ENCODE measurements around the gene SMARCA4. TPM values are rescaled to one million over a fixed set of nuclear protein-coding genes. Genes with fewer than 3 reads are reported as not detected.
"Not testable (repeated sequence)": the region's sequence is repeated elsewhere in the genome, so short reads cannot be mapped to it uniquely, and the experiment has no call there.

SMARCA4 gene
- polyA plus RNA-seq, 1 donor: 91.1 TPM

DNA sequence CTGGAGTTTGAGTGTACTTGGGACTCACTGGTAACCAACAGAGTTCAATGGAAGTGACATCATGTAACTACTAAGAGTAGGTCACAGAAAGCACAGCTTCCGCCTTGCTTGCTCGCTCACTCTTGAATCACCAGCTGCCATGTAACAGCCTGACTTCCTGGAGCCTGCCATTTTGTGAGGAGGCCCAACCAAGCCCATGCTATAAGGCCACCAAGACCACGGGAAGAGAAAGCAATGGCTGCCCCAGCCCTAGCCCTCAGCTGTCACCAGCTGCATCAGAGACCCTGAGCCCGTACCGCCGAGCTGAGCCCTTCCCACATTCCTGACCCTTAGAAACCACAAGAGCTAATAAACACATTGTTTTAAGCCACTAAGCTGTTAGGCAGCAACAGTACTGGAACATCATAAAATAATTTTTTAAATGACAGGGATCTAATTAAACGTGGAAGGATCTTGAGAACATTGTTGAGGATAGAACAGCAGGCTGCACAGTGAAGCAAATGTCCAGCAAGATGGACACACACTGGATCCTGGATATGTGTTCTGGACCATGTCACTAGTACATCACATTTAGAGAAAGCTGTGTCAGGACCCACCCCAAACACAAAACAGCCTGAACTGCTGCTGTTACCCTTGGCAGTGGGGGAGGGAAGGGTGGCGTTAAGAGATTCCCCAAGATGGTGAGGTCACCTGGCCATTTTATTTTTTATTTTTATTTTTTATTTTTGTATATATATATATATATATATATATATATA lies 106.7 kb downstream of the SMARCA4 start:
- peaks cover 22% of the 10 kb centered on the region for H3K36me3 ChIP-seq (ENCODE audit: control insufficient read depth, insufficient read depth, low read length)
- H3K27ac ChIP-seq (ENCODE audit: low read length): no peak overlapping the region
- WGBS (ENCODE audit: insufficient coverage, low lambda C conversion rate): no CpG with 5 or more reads among the region's 8 CpGs
- H3K9me3 ChIP-seq (ENCODE audit: control insufficient read depth, low read depth, low read length): peaks cover 3% of the 10 kb centered on the region
- H3K4me1 ChIP-seq (ENCODE audit: control insufficient read depth, insufficient read depth, low read length): no peaks in the 10 kb centered on the region
- H3K4me3 ChIP-seq (ENCODE audit: low read length): no peak overlapping the region
- no peaks in the 10 kb centered on the region for H3K27me3 ChIP-seq (ENCODE audit: control insufficient read depth, insufficient read depth, low read length)
- DNase-seq: no peak

- H3K4me3 ChIP-seq (ENCODE audit: low read length): no peak overlapping the region
- peaks cover 3% of the 10 kb centered on the region for H3K9me3 ChIP-seq (ENCODE audit: control insufficient read depth, low read depth, low read length)
- DNase-seq: no peak
- H3K36me3 ChIP-seq (ENCODE audit: control insufficient read depth, insufficient read depth, low read length): peaks cover 18% of the 10 kb centered on the region
- no peak overlapping the region for H3K27ac ChIP-seq (ENCODE audit: low read length)
- H3K4me1 ChIP-seq (ENCODE audit: control insufficient read depth, insufficient read depth, low read length): no peaks in the 10 kb centered on the region
- no peaks in the 10 kb centered on the region for H3K27me3 ChIP-seq (ENCODE audit: control insufficient read depth, insufficient read depth, low read length)
- whole genome bisulfite sequencing (ENCODE audit: insufficient coverage, low lambda C conversion rate): no CpG with 5 or more reads among the region's 9 CpGs
Measured at GRCh38 chr19:11069561-11069960, 108.7 kb downstream of the SMARCA4 start.

DNA sequence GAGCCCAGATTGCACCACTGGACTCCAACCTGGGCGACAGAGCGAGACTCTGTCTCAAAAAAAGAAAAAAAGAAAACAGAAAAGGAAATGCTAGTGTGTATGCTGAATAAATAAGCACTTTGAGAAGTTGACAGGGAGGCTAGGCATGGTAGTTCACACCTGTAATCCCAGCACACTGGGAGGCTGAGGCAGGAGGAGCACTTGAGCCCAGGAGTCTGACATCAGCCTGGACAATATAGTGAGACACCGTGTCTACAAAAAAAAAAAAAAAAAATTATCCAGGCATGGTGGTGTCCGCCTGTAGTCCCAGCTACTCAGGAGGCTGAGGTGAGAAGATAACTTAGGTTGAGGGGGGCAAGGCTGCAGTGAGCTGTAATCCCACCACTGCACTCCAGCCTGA lies 109.3 kb downstream of the SMARCA4 start:
- WGBS (ENCODE audit: insufficient coverage, low lambda C conversion rate): 100% methylated on average over 2 of the region's 4 CpGs
- DNase-seq: no peak
- Histone ChIP-seq H3K27ac (ENCODE audit: low read length) (no peak overlapping the region), H3K4me3 (ENCODE audit: low read length) (no peak overlapping the region), H3K9me3 (ENCODE audit: control insufficient read depth, low read depth, low read length) (peaks cover 3% of the 10 kb centered on the region), H3K27me3 (ENCODE audit: control insufficient read depth, insufficient read depth, low read length) (no peaks in the 10 kb centered on the region), H3K4me1 (ENCODE audit: control insufficient read depth, insufficient read depth, low read length) (no peaks in the 10 kb centered on the region), H3K36me3 (ENCODE audit: control insufficient read depth, insufficient read depth, low read length) (peaks cover 15% of the 10 kb centered on the region)

GRCh38 chr19:11073568-11073967 lies 112.7 kb downstream of the SMARCA4 start:
- Histone ChIP-seq H3K4me3 (ENCODE audit: low read length) (no peak overlapping the region), H3K4me1 (ENCODE audit: control insufficient read depth, insufficient read depth, low read length) (peaks cover 2% of the 10 kb centered on the region), H3K27ac (ENCODE audit: low read length) (no peak overlapping the region), H3K36me3 (ENCODE audit: control insufficient read depth, insufficient read depth, low read length) (no peaks in the 10 kb centered on the region), H3K27me3 (ENCODE audit: control insufficient read depth, insufficient read depth, low read length) (no peaks in the 10 kb centered on the region), H3K9me3 (ENCODE audit: control insufficient read depth, low read depth, low read length) (no peaks in the 10 kb centered on the region)
- WGBS (ENCODE audit: insufficient coverage, low lambda C conversion rate): no CpG with 5 or more reads among the region's 9 CpGs
- DNase-seq: no peak

- DNase-seq; H3K36me3 ChIP-seq (ENCODE audit: control insufficient read depth, insufficient read depth, low read length); H3K4me1 ChIP-seq (ENCODE audit: control insufficient read depth, insufficient read depth, low read length); H3K27ac ChIP-seq (ENCODE audit: low read length); H3K9me3 ChIP-seq (ENCODE audit: control insufficient read depth, low read depth, low read length); H3K27me3 ChIP-seq (ENCODE audit: control insufficient read depth, insufficient read depth, low read length); H3K4me3 ChIP-seq (ENCODE audit: low read length): not testable (repeated sequence)
- no CpG with 5 or more reads among the region's 9 CpGs for WGBS (ENCODE audit: insufficient coverage, low lambda C conversion rate)
Measured at GRCh38 chr19:11076792-11077191, 116.0 kb downstream of the SMARCA4 start.

DNA sequence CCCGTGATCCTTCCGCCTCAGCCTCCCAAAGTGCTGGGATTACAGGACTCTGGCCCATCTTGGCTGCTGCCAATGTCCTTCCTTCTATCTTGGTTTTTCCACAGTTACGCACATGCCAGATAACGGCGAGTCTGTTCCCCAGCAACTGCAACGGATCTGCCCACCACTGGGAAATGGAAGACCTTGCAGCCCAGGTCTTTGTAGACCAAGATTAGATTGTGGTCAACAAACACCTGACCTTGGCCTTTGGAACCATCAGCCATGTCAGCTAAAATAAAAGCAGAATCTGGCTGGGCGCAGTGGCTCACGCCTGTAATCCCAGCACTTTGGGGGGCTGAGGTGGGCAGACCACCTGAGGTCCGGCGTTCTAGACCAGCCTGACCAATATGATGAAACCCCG lies 118.1 kb downstream of the SMARCA4 start:
- H3K27me3 ChIP-seq (ENCODE audit: control insufficient read depth, insufficient read depth, low read length): no peaks in the 10 kb centered on the region
- H3K36me3 ChIP-seq (ENCODE audit: control insufficient read depth, insufficient read depth, low read length): no peaks in the 10 kb centered on the region
- H3K4me1 ChIP-seq (ENCODE audit: control insufficient read depth, insufficient read depth, low read length): peaks cover 2% of the 10 kb centered on the region
- no peaks in the 10 kb centered on the region for H3K9me3 ChIP-seq (ENCODE audit: control insufficient read depth, low read depth, low read length)
- no peak for DNase-seq
- H3K27ac ChIP-seq (ENCODE audit: low read length): no peak overlapping the region
- no CpG with 5 or more reads among the region's 11 CpGs for WGBS (ENCODE audit: insufficient coverage, low lambda C conversion rate)
- H3K4me3 ChIP-seq (ENCODE audit: low read length): no peak overlapping the region

DNA sequence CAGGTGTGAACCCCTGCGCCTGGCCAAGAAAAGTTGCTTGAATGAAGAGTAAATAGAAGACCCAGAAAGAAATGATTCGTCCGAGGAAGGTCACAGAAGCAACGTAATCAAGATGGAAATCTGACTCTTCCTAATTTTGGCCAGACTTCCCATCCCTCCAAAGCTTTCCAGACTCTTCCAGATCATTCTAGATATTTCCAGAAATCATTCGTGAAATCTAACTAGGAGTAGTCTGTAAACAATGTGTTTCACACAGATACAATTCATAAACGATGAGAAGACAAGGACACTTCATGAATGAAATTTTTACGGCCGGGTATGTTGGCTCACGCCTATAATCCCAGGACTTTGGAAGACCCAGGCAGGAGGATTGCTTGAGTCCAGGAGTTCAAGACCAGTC lies 119.2 kb downstream of the SMARCA4 start:
- Histone ChIP-seq H3K4me3 (ENCODE audit: low read length) (no peak overlapping the region), H3K27me3 (ENCODE audit: control insufficient read depth, insufficient read depth, low read length) (no peaks in the 10 kb centered on the region), H3K4me1 (ENCODE audit: control insufficient read depth, insufficient read depth, low read length) (peaks cover 2% of the 10 kb centered on the region), H3K27ac (ENCODE audit: low read length) (no peak overlapping the region), H3K9me3 (ENCODE audit: control insufficient read depth, low read depth, low read length) (no peaks in the 10 kb centered on the region), H3K36me3 (ENCODE audit: control insufficient read depth, insufficient read depth, low read length) (no peaks in the 10 kb centered on the region)
- WGBS (ENCODE audit: insufficient coverage, low lambda C conversion rate): no CpG with 5 or more reads among the region's 9 CpGs
- DNase-seq: no peak

GRCh38 chr19:11087870-11088505 lies 127.2 kb downstream of the SMARCA4 start:
- WGBS (ENCODE audit: insufficient coverage, low lambda C conversion rate): 79% methylated on average over 2 of the region's 4 CpGs
- Histone ChIP-seq H3K4me3 (ENCODE audit: low read length) (no peak overlapping the region), H3K4me1 (ENCODE audit: control insufficient read depth, insufficient read depth, low read length) (peaks cover 26% of the 10 kb centered on the region), H3K9me3 (ENCODE audit: control insufficient read depth, low read depth, low read length) (no peaks in the 10 kb centered on the region), H3K27ac (ENCODE audit: low read length) (peak overlapping the region; percentile 77), H3K36me3 (ENCODE audit: control insufficient read depth, insufficient read depth, low read length) (no peaks in the 10 kb centered on the region), H3K27me3 (ENCODE audit: control insufficient read depth, insufficient read depth, low read length) (no peaks in the 10 kb centered on the region)
- DNase-seq: no peak

DNA sequence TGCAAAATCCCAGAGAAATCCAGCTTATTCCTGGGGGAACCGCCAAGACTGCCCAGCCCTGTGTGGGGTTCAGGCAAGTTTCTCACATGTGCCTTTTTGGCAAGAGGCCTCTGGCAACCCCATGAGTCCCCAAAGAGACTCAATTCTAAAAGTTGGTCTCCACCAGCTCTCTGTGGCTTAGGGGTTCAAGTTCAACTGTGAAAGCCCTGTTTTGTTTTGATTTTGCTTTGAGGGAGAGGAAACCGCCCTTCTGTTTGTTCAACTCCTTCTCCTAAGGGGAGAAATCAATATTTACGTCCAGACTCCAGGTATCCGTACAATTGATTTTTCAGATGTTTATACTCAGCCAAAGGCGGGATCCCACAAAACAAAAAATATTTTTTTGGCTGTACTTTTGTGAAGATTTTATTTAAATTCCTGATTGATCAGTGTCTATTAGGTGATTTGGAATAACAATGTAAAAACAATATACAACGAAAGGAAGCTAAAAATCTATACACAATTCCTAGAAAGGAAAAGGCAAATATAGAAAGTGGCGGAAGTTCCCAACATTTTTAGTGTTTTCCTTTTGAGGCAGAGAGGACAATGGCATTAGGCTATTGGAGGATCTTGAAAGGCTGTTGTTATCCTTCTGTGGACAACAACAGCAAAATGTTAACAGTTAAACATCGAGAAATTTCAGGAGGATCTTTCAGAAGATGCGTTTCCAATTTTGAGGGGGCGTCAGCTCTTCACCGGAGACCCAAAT lies 127.8 kb downstream of the SMARCA4 start:
- Histone ChIP-seq H3K27ac (ENCODE audit: low read length) (peak overlapping the region; percentile 77), H3K9me3 (ENCODE audit: control insufficient read depth, low read depth, low read length) (no peaks in the 10 kb centered on the region), H3K4me1 (ENCODE audit: control insufficient read depth, insufficient read depth, low read length) (peaks cover 30% of the 10 kb centered on the region), H3K27me3 (ENCODE audit: control insufficient read depth, insufficient read depth, low read length) (no peaks in the 10 kb centered on the region), H3K4me3 (ENCODE audit: low read length) (peak overlapping the region; percentile 70), H3K36me3 (ENCODE audit: control insufficient read depth, insufficient read depth, low read length) (peaks cover 1% of the 10 kb centered on the region)
- DNase-seq: peak in 1 of 2 donors; percentile 45
- WGBS (ENCODE audit: insufficient coverage, low lambda C conversion rate): 20% methylated on average over 1 of the region's 11 CpGs

- Histone ChIP-seq H3K4me3 (ENCODE audit: low read length) (peak within 1 kb of the TSS; percentile 96), H3K27ac (ENCODE audit: low read length) (peak within 1 kb of the TSS; percentile 77), H3K27me3 (ENCODE audit: control insufficient read depth, insufficient read depth, low read length) (no peaks in the 10 kb centered on the region), H3K4me1 (ENCODE audit: control insufficient read depth, insufficient read depth, low read length) (peaks cover 35% of the 10 kb centered on the region), H3K36me3 (ENCODE audit: control insufficient read depth, insufficient read depth, low read length) (peaks cover 5% of the 10 kb centered on the region), H3K9me3 (ENCODE audit: control insufficient read depth, low read depth, low read length) (no peaks in the 10 kb centered on the region)
- peak; percentile 93 to 96 for DNase-seq
- no CpG with 5 or more reads among the region's 43 CpGs for WGBS (ENCODE audit: insufficient coverage, low lambda C conversion rate)
Measured at GRCh38 chr19:11089254-11090013, 128.6 kb downstream of the SMARCA4 start, which contains the start of gene LDLR. LDLR (plus strand) TSS chr19:11089463; CDS start chr19:11089549, 86 bp downstream.
